Caco-2 (cell line): ENCODE data around the gene IDUA. TPM values are rescaled to one million over a fixed set of nuclear protein-coding genes. Genes with fewer than 3 reads are reported as not detected.

Source experiments
- BruUV-seq: library from RNA; stranded (reverse); fragments of 400-500 nt; replicated peaks from 2 replicates; lab custom pipeline; 2021; lab: Mats Ljungman, UMichigan
- CTCF ChIA-PET: fragments of 300-600 bp; sonication (Branson Sonifier 250); formaldehyde crosslinking; loops from one replicate; lab custom pipeline; 2022; ENCODE audit warnings: antibody characterized with exemption; lab: Charles Lee
- POLR2A ChIA-PET: fragments of 300-600 bp; sonication (Branson Sonifier 250); formaldehyde crosslinking; loops from one replicate; lab custom pipeline; 2022; ENCODE audit warnings: antibody characterized with exemption; lab: Charles Lee
- DNase-seq, 2 experiments: peaks; one replicate each; pipeline versions ENCODE4 v3.0.0 to v3.0.0-alpha.2; 2020 to 2022
- H3K27me3 ChIP-seq: replicated peaks from 2 replicates; pipeline ENCODE4 v1.6.0; 2011; ENCODE audit warnings: low read length; ENCODE audit not compliant: control insufficient read depth, insufficient read depth
- H3K36me3 ChIP-seq: 2 replicates; pipeline ENCODE4 v1.5.1; 2011; ENCODE audit warnings: low read length; ENCODE audit not compliant: control insufficient read depth, insufficient read depth
- H3K4me1 ChIP-seq: fragments of 250-450 bp; sonication (Bioruptor Pico); 2 replicates; pipeline ENCODE4 v1.5.1; 2020; ENCODE audit warnings: mild to moderate bottlenecking
- H3K4me3 ChIP-seq: 2 replicates; pipeline ENCODE4 v1.5.1; 2011; ENCODE audit warnings: low read depth, mild to moderate bottlenecking, control low read depth, low read length
- H3K9me3 ChIP-seq: fragments of 250-450 bp; sonication (Bioruptor Pico); 2 replicates; pipeline ENCODE4 v1.5.1; 2020; ENCODE audit warnings: mild to moderate bottlenecking, moderate library complexity
- H3K27ac Mint-ChIP-seq: one replicate; pipeline ENCODE4 v1.8.0; 2022; ENCODE audit warnings: mixed read lengths; ENCODE audit not compliant: unreplicated experiment
- H3K27me3 Mint-ChIP-seq: one replicate; pipeline ENCODE4 v1.8.0; 2022; ENCODE audit warnings: mixed read lengths; ENCODE audit not compliant: insufficient read depth, unreplicated experiment
- H3K36me3 Mint-ChIP-seq: one replicate; pipeline ENCODE4 v1.8.0; 2022; ENCODE audit warnings: mild to moderate bottlenecking, mixed read lengths; ENCODE audit not compliant: insufficient read depth, unreplicated experiment
- H3K4me1 Mint-ChIP-seq: one replicate; pipeline ENCODE4 v1.8.0; 2022; ENCODE audit warnings: low read depth, mixed read lengths; ENCODE audit not compliant: unreplicated experiment
- H3K4me3 Mint-ChIP-seq: one replicate; pipeline ENCODE4 v1.8.0; 2022; ENCODE audit warnings: mild to moderate bottlenecking, moderate library complexity, mixed read lengths; ENCODE audit not compliant: unreplicated experiment
- H3K9me3 Mint-ChIP-seq: one replicate; pipeline ENCODE4 v1.8.0; 2022; ENCODE audit warnings: mixed read lengths; ENCODE audit not compliant: unreplicated experiment
- CTCF ChIP-seq, 2 experiments: fragments of 200-600 bp in 1 of 2; IDR thresholded peaks; 1 replicate in 1 of 2; 2 replicates in 1 of 2; pipeline versions ENCODE4 v1.5.1 to v1.8.0; 2011 to 2022; ENCODE audit warnings: antibody characterized with exemption in 1 of 2, control low read depth in 1 of 2, inconsistent platforms in 1 of 2, low read depth in 1 of 2, low read length in 1 of 2, mild to moderate bottlenecking in 1 of 2, moderate library complexity in 1 of 2; ENCODE audit not compliant: insufficient read depth in 1 of 2, severe bottlenecking in 1 of 2, unreplicated experiment in 1 of 2
- intact Hi-C: fragments of 100-400 bp; cut with micrococcal nuclease; formaldehyde crosslinking; loops from one replicate; pipeline ENCODE4 v1.10.0; 2022; ENCODE audit not compliant: unreplicated experiment
- total RNA-seq: library from RNA; stranded (reverse); gene quantifications from 2 replicates; pipeline ENCODE4 v1.2.3, GENCODE V29; 2022

Gene IDUA
- total RNA-seq, 1 experiment from 2014 or later = 26.9 TPM

GRCh38 chr4:1023075-1023640 is 36.3 kb downstream of the IDUA start:
- Mint-ChIP-seq H3K4me3 (no peak overlapping the region), H3K27me3 (no peaks in the 10 kb centered on the region), H3K36me3 (peaks cover 18% of the 10 kb centered on the region), H3K9me3 (no peaks in the 10 kb centered on the region), H3K4me1 (no peaks in the 10 kb centered on the region), H3K27ac (no peak overlapping the region)
- no peak for TF ChIP-seq CTCF (IDR thresholded peaks at IDR 0.05; ENCODE audit: insufficient read depth in 1 of 2, low read depth in 1 of 2, low read length in 1 of 2, severe bottlenecking in 1 of 2, unreplicated experiment in 1 of 2)
- ChIA-PET POLR2A (no interaction called here), CTCF (no interaction called here)
- no peak for DNase-seq
- Histone ChIP-seq H3K27me3 (no peaks in the 10 kb centered on the region), H3K9me3 (no peaks in the 10 kb centered on the region), H3K4me1 (no peaks in the 10 kb centered on the region), H3K36me3 (no peaks in the 10 kb centered on the region), H3K4me3 (no peak overlapping the region)
- no TSS peak for BruUV-seq
- intact Hi-C loops = no loop called here

GRCh38 chr4:1023895-1024740 is 37.3 kb downstream of the IDUA start:
- Histone ChIP-seq H3K9me3 (no peaks in the 10 kb centered on the region), H3K36me3 (no peaks in the 10 kb centered on the region), H3K4me1 (no peaks in the 10 kb centered on the region), H3K27me3 (no peaks in the 10 kb centered on the region), H3K4me3 (no peak overlapping the region)
- no peak for TF ChIP-seq CTCF (IDR thresholded peaks at IDR 0.05; ENCODE audit: insufficient read depth in 1 of 2, low read depth in 1 of 2, low read length in 1 of 2, severe bottlenecking in 1 of 2, unreplicated experiment in 1 of 2)
- intact Hi-C loops = no loop called here
- Mint-ChIP-seq H3K4me1 (no peaks in the 10 kb centered on the region), H3K27me3 (no peaks in the 10 kb centered on the region), H3K36me3 (peaks cover 26% of the 10 kb centered on the region), H3K4me3 (no peak overlapping the region), H3K9me3 (no peaks in the 10 kb centered on the region), H3K27ac (no peak overlapping the region)
- DNase-seq = no peak
- BruUV-seq = no TSS peak
- ChIA-PET POLR2A (no interaction called here), CTCF (no interaction called here)

GRCh38 chr4:1024882-1025545 is 38.2 kb downstream of the IDUA start:
- no peaks in the 10 kb centered on the region for H3K36me3 ChIP-seq
- intact Hi-C loops = no loop called here
- no peaks in the 10 kb centered on the region for H3K4me1 ChIP-seq
- TF ChIP-seq CTCF (IDR thresholded peaks at IDR 0.05; ENCODE audit: insufficient read depth in 1 of 2, low read depth in 1 of 2, low read length in 1 of 2, severe bottlenecking in 1 of 2, unreplicated experiment in 1 of 2) = no peak
- Mint-ChIP-seq H3K4me3 (no peak overlapping the region), H3K27ac (no peak overlapping the region), H3K9me3 (no peaks in the 10 kb centered on the region), H3K36me3 (peaks cover 35% of the 10 kb centered on the region), H3K4me1 (no peaks in the 10 kb centered on the region), H3K27me3 (no peaks in the 10 kb centered on the region)
- no TSS peak for BruUV-seq
- DNase-seq = no peak
- CTCF ChIA-PET = no interaction called here
- H3K4me3 ChIP-seq = no peak overlapping the region
- no peaks in the 10 kb centered on the region for H3K27me3 ChIP-seq
- H3K9me3 ChIP-seq = no peaks in the 10 kb centered on the region
- POLR2A ChIA-PET = no interaction called here
